HepG2 (cell line): ENCODE measurements around the gene PRR33. TPM values are rescaled to one million over a fixed set of nuclear protein-coding genes. Genes with fewer than 3 reads are reported as not detected.

Experiments used
- ATAC-seq: fragments of 200-7000 bp; cut with Tn5 transposase; 3 replicates; pipeline ENCODE4 v1.9.1; 2020; ENCODE audit warnings: mild to moderate bottlenecking, moderate library complexity
- BruUV-seq: library from RNA; stranded (reverse); fragments of 400-500 nt; replicated peaks from 2 replicates; lab custom pipeline; 2021; lab: Mats Ljungman, UMichigan
- CTCF ChIA-PET: fragments of 300-600 bp; formaldehyde crosslinking; extraction: SDS; loops from one replicate; lab custom pipeline; 2021; ENCODE audit warnings: low total read pairs, inconsistent platforms, low intra/inter-chr PET ratio; lab: Yijun Ruan, JAX
- POLR2A ChIA-PET: fragments of 350-600 bp; sonication (Branson Sonifier 250); formaldehyde crosslinking; loops from one replicate; lab custom pipeline; 2020; ENCODE audit warnings: antibody characterized with exemption, inconsistent platforms; lab: Yijun Ruan, JAX
- DNase-seq: peaks from one replicate; pipeline ENCODE4 v3.0.0-alpha.2; 2015; ENCODE audit warnings: low spot score
- FAIRE-seq: peaks from 3 replicates; lab custom pipeline; 2011; peaks lifted over from hg19 to GRCh38; lab: Jason Lieb, UNC
- H2AFZ ChIP-seq: one replicate; pipeline ENCODE4 v1.6.1; 2011; ENCODE audit warnings: low read length, inconsistent platforms
- H3K27ac ChIP-seq: fragments of 300-600 bp; 3 replicates; pipeline ENCODE4 v1.8.0; 2011; ENCODE audit warnings: mixed run types, mild to moderate bottlenecking, mixed read lengths, low read length, inconsistent platforms; ENCODE audit not compliant: insufficient read depth; ENCODE audit errors: extremely low read length
- H3K27me3 ChIP-seq, 2 experiments: fragments of 200-600 bp in 1 of 2; 2 replicates in 1 of 2; 3 replicates in 1 of 2; pipeline versions ENCODE4 v1.6.0 to v1.8.0; 2011; ENCODE audit warnings: low read length in 2 of 2, mild to moderate bottlenecking in 2 of 2, moderate library complexity in 2 of 2, inconsistent platforms in 1 of 2; ENCODE audit not compliant: insufficient read depth in 2 of 2, control insufficient read depth in 1 of 2
- H3K36me3 ChIP-seq, 2 experiments: fragments of 200-600 bp in 1 of 2; replicated peaks in 1 of 2; 2 replicates in 1 of 2; 3 replicates in 1 of 2; pipeline versions ENCODE4 v1.5.1 to v1.8.0; 2011; ENCODE audit warnings: low read length in 2 of 2, inconsistent platforms in 1 of 2; ENCODE audit not compliant: insufficient read depth in 2 of 2, control insufficient read depth in 1 of 2
- H3K4me1 ChIP-seq: 2 replicates; pipeline ENCODE4 v1.5.1; 2012; ENCODE audit warnings: low read length, inconsistent platforms; ENCODE audit not compliant: insufficient read depth
- H3K4me2 ChIP-seq: 2 replicates; pipeline ENCODE4 v1.6.0; 2011; ENCODE audit warnings: low read depth, low read length, inconsistent platforms
- H3K4me3 ChIP-seq, 3 experiments: fragments of 200-600 bp in 1 of 3; sonication (generic), shearing (Covaris generic) in 1 of 3; replicated peaks in 1 of 3; 2 replicates each; pipeline ENCODE4 v1.5.1; 2011 to 2016; ENCODE audit warnings: low read length in 3 of 3, inconsistent platforms in 2 of 3, low read depth in 2 of 3, mild to moderate bottlenecking in 2 of 3, control low read depth in 1 of 3, mixed read lengths in 1 of 3; ENCODE audit not compliant: insufficient read depth in 1 of 3
- H3K79me2 ChIP-seq: one replicate; pipeline ENCODE4 v1.6.1; 2011; ENCODE audit warnings: low read length, inconsistent platforms; ENCODE audit not compliant: insufficient read depth
- H3K9ac ChIP-seq: 2 replicates; pipeline ENCODE4 v1.6.0; 2011; ENCODE audit warnings: mild to moderate bottlenecking, low read depth, low read length, inconsistent platforms; ENCODE audit not compliant: insufficient read depth
- H3K9me3 ChIP-seq: 2 replicates; pipeline ENCODE4 v1.5.1; 2012; ENCODE audit warnings: mild to moderate bottlenecking, low read length
- H4K20me1 ChIP-seq: 2 replicates; pipeline ENCODE4 v1.6.0; 2011; ENCODE audit warnings: inconsistent platforms, mild to moderate bottlenecking, low read length, moderate library complexity; ENCODE audit not compliant: insufficient read depth
- AHR ChIP-seq: IDR thresholded peaks from 2 replicates; pipeline ENCODE4 v1.6.1; 2018; ENCODE audit warnings: missing genetic modification reagents, missing compliant biosample characterization
- FOSL2 ChIP-seq: sonication (generic); formaldehyde crosslinking; IDR thresholded peaks from 2 replicates; pipeline ENCODE4 v1.4.0; 2020; ENCODE audit warnings: missing genetic modification reagents
- GTF3A ChIP-seq: sonication (generic); formaldehyde crosslinking; conservative IDR thresholded peaks from 2 replicates; pipeline ENCODE4 v1.4.0; 2020; ENCODE audit warnings: mild to moderate bottlenecking, missing genetic modification reagents
- HOXA7 ChIP-seq: sonication (generic); formaldehyde crosslinking; IDR thresholded peaks from 2 replicates; pipeline ENCODE4 v1.8.1; 2022; ENCODE audit warnings: mild to moderate bottlenecking, missing genetic modification reagents, moderate library complexity
- NR2F6 ChIP-seq, 2 experiments: IDR thresholded peaks; 2 replicates each; pipeline ENCODE4 v1.6.1; 2016; ENCODE audit warnings: antibody characterized with exemption in 1 of 2, mild to moderate bottlenecking in 1 of 2
- SNAI1 ChIP-seq: sonication (generic); formaldehyde crosslinking; IDR thresholded peaks from 2 replicates; pipeline ENCODE4 v1.5.0; 2020; ENCODE audit warnings: mild to moderate bottlenecking, missing genetic modification reagents, borderline replicate concordance
- TRIM22 ChIP-seq: fragments of 450-650 bp; IDR thresholded peaks from 2 replicates; pipeline ENCODE4 v1.6.1; 2017
- ZFP1 ChIP-seq: IDR thresholded peaks from 2 replicates; pipeline ENCODE4 v1.6.1; 2016
- ZNF232 ChIP-seq: sonication (generic); formaldehyde crosslinking; IDR thresholded peaks from 2 replicates; pipeline ENCODE4 v1.4.0; 2020; ENCODE audit warnings: missing genetic modification reagents, borderline replicate concordance
- ZNF260 ChIP-seq: sonication (generic); formaldehyde crosslinking; IDR thresholded peaks from 2 replicates; pipeline ENCODE4 v1.4.0; 2020; ENCODE audit warnings: missing genetic modification reagents, low read depth, mild to moderate bottlenecking, borderline replicate concordance
- ZNF33A ChIP-seq: sonication (generic); formaldehyde crosslinking; IDR thresholded peaks from 2 replicates; pipeline ENCODE4 v1.5.1; 2020; ENCODE audit warnings: missing genetic modification reagents, mild to moderate bottlenecking, moderate library complexity, borderline replicate concordance
- ZNF407 ChIP-seq: sonication (generic); formaldehyde crosslinking; IDR thresholded peaks from one replicate; pipeline ENCODE4 v1.5.1; 2020; ENCODE audit warnings: mild to moderate bottlenecking, missing genetic modification reagents; ENCODE audit errors: not compliant biosample characterization
- ZNF670 ChIP-seq: sonication (generic); formaldehyde crosslinking; IDR thresholded peaks from 2 replicates; pipeline ENCODE4 v1.8.0; 2022; ENCODE audit warnings: mild to moderate bottlenecking, missing genetic modification reagents, borderline replicate concordance
- WGBS: methylation state at CpG from one replicate; pipeline ENCODE4 v1.1.6; 2017; ENCODE audit warnings: low lambda C conversion rate; 5-methylcytosine and 5-hydroxymethylcytosine counted together
- in situ Hi-C: cut with HindIII; loops from 2 replicates; pipeline ENCODE4 v1.10.0; 2017; ENCODE audit warnings: low pct_unique_long_range_greater_than_20kb; ENCODE audit not compliant: extremely low pct_ligation_motif_present
- intact Hi-C: fragments of 100-400 bp; cut with micrococcal nuclease; formaldehyde crosslinking; loops from one replicate; pipeline ENCODE4 v1.10.0; 2022; ENCODE audit not compliant: unreplicated experiment
- polyA plus RNA-seq, 8 experiments: library from polyadenylated mRNA; depleted of rRNA in 3 of 8; stranded (reverse) in 7 of 8; unstranded in 1 of 8; fragments of >200 nt; fragmentation: Illumina TruSeq in 4 of 8; extraction: Trizol in 4 of 8; gene quantifications; 2 replicates each; pipeline versions ENCODE4 v1.2.1 to v1.2.3, GENCODE V29; 2011 to 2016; ENCODE audit warnings: low read depth in 4 of 8, missing spikeins in 1 of 8, mixed read lengths in 1 of 8; ENCODE audit not compliant: insufficient read depth in 1 of 8
- total RNA-seq, 5 experiments: library from RNA; depleted of rRNA; stranded (reverse); fragments of >200 nt; fragmentation: Illumina TruSeq; extraction: Trizol; gene quantifications; 2 replicates each; pipeline ENCODE4 v1.2.3, GENCODE V29; 2016; ENCODE audit warnings: low read depth in 1 of 5

The PRR33 gene
- total and polyA plus RNA-seq, 2 of the 13 experiments (the other 11 are each of a cell fraction or from before 2014, with no cell fraction given): not detected

- no peak for FAIRE-seq
- BruUV-seq: no TSS peak
- in situ Hi-C loops: no loop called here
- H3K27me3 ChIP-seq: peaks cover 31 to 88% of the 10 kb centered on the region in 2 experiments
- no peak for TF ChIP-seq AHR (CRISPR knock-in tag)
- TF ChIP-seq ZNF407 (CRISPR knock-in tag): no peak
- no peak for TF ChIP-seq SNAI1 (CRISPR knock-in tag)
- TF ChIP-seq ZNF260 (CRISPR knock-in tag): no peak
- TF ChIP-seq GTF3A (CRISPR knock-in tag): no peak
- no peak for TF ChIP-seq ZNF670 (CRISPR knock-in tag)
- no peak for TF ChIP-seq ZNF33A (CRISPR knock-in tag)
- no peak for TF ChIP-seq NR2F6 (IDR thresholded peaks at IDR 0.05)
- no peak for TF ChIP-seq NR2F6 (CRISPR knock-in tag; IDR thresholded peaks at IDR 0.05)
- no peak for TF ChIP-seq HOXA7 (CRISPR knock-in tag)
- no peak for TF ChIP-seq TRIM22
- TF ChIP-seq ZFP1 (CRISPR knock-in tag): no peak
- TF ChIP-seq FOSL2: no peak
- TF ChIP-seq ZNF232 (CRISPR knock-in tag): no peak
- no peak overlapping the region for H2AFZ ChIP-seq
- ATAC-seq: no peak
- no peak overlapping the region for H3K9ac ChIP-seq
- H3K9me3 ChIP-seq: no peaks in the 10 kb centered on the region
- intact Hi-C loops: no loop called here
- ChIA-PET CTCF (no interaction called here), POLR2A (no interaction called here)
- no peak overlapping the region for H3K4me2 ChIP-seq
- no peak for DNase-seq
- no peak overlapping the region for H3K27ac ChIP-seq
- no peak overlapping the region for H3K4me3 ChIP-seq
- WGBS: 10% methylated on average over 18 of the region's 22 CpGs
- no peaks in the 10 kb centered on the region for H4K20me1 ChIP-seq
- H3K79me2 ChIP-seq: no peaks in the 10 kb centered on the region
- H3K36me3 ChIP-seq: no peaks in the 10 kb centered on the region
- H3K4me1 ChIP-seq: no peaks in the 10 kb centered on the region
Measured at GRCh38 chr11:1923201-1923956, 31.7 kb upstream of the PRR33 start.
